Embryonic facial prominence (tissue), 1 donor: Measurements from ENCODE around the gene MAML3.

Source experiments
- DNase-seq: peaks from one replicate; pipeline ENCODE4 v3.0.0-alpha.2; 2016; ENCODE audit errors: extremely low spot score

The MAML3 gene

DNA sequence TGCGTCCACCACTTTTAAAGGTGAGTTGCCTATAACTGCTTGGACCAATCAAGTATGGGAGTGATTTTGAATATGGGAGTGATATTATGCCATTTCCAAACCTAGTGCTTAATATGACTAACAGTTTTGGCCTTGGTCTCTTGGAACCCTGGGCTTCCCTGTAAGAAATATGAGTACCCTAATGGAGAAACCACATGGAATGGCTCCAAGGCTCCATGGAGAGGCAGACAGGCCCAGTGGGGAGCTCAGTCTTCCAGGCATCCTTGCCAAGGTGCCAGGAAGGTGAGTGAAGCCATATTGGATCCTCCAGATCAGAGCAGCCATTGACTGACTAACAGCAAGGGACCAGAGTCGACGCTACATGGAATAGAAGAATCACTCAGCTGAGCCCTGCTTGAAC, 53.2 kb downstream of the MAML3 start:
- DNase-seq, result no peak

DNA sequence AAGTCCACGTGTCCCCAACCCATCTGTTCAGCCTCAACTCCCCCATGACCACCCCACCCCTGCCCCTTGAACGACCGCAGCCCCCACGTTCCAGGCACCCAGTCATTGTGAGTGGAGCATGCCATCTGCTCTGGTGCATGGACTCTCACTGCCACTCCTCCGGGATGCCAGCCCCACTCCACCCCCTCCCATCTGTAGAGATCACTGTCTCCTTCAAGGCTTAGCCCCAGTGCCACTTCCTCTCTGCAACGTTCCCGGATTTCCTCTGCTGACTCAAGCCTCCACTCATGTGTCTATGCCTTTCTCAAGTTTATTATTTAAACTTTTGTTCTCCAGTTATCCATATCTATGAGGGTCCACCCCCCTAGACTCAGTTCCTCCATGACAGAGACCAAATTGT, 54.0 kb downstream of the MAML3 start:
- no peak for DNase-seq

DNA sequence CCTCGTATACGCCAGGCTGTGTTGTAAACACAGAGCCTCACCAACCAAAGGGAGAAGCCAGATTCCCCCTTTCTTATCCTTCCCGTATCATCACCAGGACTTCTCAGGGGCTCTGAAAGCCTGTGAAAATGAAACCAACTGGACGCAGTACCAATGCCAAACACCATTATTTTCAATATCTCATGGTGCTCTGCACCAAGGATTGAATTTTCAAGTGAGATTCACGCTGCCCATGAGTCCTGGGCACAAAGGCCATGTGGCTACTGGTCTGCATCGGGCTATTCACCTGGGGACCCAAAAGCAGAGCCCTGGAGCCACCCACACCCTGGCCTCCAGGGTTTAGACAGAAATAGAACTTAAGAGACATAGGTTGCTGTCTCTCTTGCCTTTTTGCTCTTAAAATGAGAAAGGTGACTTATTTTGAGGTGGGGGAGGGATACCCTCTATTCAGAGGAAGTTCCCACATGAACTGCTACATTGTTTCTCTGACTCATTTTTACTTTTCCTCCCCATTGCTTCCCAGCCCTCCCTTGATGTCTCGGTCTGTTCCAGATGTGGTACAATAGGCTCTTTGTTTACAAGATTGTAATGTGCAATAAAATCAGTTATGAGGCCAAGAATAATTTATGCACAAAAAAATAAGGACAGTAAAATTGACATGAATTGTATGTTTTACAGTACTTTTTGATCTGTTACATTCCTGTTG, 55.4 kb downstream of the MAML3 start:
- DNase-seq, result no peak

DNA sequence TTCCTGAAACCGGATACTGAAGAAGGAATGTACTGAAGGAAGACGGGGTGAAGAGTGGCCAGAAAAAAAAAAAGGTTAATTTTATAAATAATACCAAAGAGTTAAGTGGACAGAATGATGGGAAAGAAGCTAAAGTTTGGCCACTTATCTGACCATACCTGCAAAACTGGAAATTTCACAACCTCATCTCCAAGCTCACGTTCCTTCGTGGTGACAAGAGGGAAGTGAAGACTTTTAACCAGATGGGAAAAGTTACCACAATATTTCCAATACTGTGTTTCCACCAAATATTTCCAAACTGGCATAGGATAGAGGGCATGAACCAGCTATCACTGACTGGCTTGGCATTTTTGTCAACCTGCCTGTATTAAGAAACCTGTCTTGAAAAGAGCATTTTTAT, 56.4 kb downstream of the MAML3 start:
- no peak for DNase-seq

DNA sequence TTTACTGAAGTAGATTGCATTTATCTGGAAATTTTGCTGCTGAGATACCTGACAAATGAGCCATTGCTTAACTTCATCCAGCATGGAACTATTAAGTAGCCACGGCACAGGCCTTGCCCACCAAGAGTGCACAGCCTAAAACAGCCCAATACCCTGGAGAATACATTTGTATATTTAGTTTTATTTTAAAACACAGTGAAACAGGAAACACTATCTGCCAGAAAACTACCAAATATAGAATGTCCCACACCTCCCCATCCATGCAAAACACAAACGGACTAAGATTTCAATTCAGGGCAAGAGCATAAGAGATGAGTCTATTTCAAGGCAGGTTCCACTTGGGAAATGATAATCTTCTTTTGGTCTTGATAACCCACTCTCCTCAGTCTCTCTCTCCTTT, 57.1 kb downstream of the MAML3 start:
- DNase-seq, result no peak

DNA sequence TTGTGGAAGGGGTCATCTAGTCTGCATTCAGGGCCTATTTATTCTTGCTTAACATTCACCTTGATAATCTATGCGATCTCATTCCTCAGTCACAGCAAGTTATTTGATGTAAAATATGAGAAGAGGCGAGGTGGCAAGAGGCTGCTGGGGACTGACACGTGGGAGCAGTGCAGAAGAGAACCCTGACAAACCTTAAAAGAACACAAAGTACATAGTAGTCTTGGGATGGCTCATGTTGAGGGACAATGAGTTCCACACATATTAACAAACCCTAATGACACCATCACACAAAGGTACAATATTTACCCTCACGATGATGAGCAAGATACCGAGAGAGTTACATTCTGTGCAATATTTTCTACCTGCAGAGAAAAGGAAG, 57.5 kb downstream of the MAML3 start:
- no peak for DNase-seq

DNA sequence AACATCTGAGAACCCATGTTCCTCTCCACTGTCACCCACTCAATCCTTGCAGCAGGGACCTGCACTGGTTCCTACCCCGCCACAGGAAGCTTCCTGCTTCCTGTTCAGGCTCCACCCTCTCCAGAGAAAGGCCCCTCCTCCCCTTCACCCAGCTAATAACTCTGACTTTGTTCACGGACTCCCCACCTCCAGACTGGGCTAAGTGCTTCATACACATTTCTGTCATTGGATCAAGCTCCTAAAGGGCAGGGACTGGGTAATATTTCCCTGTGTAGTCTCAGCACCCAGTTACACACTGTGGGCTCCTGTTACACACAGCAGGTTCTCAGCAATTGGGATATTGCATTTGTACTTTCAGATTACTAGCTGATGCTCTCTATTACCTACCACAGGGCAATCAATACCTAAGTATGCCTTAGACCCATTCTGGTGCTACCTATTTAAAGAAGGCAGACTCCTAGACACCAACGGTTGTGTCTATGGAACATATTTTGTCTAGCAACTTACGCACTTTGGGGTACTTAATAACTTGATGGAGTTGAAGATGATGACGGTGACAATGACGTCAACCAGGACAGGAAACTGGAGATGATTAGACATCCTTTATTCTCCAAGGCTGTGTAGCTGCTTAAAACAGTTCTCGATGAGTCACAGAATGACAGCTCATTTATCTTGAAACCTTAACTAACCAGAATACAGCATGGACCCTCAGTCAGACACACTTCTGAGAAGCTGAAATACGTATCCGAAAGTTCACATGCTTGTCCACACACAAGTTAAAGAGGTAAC, 58.1 kb downstream of the MAML3 start:
- DNase-seq, result no peak

DNA sequence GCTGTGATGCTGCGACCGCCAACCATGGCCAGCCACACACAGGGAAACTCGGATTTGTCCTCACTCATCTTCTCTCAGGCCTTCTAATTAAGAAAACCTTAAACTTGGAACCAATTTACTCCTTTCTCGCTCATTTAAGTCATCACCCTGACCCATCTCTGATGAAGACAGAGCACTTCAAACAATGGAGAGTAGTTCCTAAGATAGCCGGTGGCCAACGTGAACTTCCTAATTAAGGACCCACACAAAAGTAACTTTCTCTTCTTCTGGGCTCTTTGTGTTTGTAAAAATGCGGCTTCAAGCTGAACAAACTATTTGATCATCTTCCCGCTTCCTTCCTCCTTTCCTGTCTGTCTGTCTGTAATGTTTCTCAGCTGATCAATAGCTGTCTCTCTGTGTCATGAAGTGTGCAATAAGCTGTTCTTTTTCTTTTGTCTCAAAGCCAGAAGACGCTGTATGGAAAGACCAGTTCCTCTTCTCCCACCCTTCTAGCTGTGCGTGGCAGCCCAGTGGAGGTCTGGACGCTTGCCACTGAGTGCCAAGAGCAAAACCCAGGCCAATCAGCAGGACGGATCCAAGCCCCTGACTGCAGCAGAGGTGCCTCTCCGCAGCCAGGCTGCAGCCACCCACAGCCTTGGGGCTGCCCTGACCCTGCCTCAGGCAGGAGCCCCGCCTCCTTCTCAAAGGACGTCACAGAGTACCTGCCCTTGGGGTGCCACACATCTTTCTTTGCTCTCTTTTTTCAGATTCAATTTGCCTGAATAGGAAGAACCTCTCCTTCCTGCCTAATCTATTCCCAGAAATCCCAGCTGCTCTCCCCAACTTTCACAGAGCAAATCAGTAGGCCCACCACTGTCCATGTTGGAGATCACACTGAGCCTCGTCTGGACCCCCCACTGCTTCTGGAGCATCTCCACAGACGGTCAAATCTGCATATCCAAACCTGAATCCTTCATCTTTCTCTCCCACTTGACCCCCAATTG, 59.3 kb downstream of the MAML3 start:
- DNase-seq, result no peak

DNA sequence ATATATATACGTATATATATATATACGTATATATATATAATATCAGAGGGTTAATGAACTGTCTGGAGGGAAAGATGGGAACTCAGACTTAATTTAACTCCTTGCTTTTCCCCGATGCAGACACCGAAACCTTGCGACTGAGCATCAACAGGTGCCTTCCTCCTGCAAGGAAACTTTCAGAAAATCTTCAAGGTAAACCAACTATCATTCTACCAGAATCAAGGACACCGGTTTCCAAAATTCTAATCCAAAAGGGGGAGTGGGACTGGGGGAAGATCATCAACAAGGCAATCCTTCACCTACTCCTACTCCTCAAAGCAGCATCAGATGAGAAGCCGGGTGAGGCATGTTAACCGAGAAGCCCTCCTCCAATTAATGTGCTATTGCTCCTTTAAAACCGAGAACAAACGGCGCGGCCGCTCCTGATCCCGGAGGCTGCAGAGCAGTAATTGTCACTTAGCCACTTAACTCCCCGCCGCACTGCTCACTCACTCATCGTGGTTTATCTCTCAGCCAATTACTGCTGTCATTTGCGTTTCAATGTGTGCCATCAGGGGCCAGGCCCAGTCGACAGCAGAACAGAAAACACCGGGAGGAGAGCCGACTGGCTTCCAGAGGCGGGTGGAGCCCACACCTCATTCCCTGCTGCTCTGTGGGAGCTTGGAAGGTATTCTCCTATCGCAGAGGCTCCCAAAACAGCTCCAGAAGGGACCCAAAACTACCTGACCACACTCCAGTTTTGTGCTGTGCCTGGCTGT, 61.7 kb downstream of the MAML3 start:
- no peak for DNase-seq

DNA sequence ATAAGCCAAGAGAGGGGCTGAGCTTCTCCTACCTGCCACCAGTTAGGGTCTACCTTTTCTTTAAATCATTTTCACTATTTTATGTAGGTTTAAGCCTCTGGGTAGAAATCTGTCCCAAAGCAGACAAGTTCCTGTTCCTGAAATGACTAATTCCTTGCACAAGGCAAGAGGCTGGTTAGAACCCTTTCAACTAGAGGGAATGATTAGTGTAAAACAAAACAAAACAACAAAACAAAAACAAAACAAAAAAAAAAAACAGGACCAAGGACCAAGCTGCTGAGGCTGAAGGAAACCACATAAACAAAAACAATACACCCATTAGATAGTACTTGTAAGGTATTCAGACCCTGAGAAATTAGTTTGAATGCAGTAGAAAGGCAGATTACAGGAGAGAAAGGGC, 62.7 kb downstream of the MAML3 start:
- DNase-seq, result no peak

DNA sequence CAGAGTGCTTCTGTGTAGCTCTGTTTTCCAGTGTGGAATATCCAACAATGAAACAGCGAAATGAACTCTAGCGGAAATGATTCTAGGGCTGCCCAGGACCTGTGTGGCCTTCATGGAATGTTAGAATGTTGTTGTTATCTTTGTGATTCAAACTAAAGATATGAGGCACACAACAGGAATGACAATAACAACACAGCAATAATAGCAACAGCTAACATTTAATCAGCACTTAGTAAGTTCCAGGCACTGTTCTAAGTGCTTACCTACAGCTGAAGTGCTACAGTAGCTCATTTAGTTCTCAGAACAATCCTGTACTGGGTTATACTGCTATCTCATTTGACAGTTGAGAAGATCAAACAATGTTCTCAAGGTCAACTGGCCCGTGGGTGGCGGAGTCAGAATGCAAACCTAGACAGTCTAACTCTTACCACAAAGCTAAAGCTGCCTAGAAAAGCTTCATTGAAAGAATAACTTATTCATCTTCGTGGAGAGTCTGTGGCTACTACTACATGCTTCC, 63.7 kb downstream of the MAML3 start:
- no peak for DNase-seq

DNA sequence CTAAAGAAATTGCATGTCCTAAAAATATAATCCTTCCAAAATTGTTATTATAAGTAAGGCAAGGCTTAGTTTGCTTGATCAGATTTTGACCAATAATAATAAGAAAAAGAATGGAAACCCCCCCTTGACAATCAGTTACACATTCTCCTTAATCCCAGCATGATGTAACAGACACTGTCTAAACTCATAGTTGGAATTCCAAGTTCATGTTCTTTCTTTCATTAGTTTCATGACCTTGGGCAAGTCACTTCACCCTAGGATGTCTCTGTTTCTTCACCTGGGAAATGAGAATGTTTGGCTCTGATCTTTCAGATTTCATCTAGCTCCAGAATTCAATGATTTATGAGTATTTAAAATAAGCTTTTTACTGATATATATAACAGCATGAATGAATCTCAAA, 64.8 kb downstream of the MAML3 start:
- no peak for DNase-seq

DNA sequence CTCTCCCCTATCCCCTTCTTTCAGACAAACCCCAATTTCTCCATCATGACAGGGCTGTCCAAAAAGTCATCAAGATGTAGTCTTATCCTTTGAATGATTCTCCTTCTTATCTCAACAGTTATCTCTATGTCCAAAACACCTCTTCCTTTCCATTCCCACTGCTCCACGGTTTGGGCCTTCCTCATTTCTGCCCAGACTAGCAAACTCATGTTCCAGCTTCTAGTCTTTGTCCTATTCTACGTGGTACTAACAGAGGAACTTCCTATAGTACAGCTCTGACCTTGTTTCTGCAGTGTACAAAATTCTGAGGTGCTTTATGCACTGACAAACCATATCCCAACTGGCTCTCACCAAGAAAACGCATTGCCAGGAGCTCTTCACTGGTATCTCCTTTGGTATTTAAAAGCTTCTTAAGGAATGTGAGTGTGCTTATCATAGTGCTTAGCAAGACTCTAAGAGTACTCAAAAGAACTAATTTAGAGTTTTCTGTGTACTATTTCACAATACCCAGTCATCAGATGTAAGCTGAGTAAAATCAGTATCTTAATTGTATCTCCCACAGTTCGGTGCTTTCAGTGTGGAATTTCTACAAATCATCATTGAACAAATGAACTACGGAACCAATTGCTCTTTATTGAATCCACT, 65.5 kb downstream of the MAML3 start:
- DNase-seq, result no peak

DNA sequence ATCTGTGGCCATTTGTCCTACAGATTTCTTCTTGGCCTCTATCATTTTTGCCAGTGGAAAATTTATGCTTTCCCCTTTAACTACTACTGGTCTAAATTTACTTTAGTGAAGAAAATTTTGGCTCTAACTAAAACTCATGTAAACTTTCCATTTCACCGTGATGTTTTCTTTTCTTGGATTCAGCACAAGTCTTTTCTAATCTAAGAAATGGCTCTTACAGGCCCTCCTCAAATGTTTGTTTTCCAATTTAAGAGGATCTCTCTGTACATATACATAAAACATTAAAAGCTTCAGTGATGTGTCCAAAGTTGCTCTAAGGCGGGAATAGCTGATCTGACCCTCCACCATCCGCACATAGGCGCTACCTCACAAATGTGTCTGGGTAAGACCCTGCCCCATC, 68.1 kb downstream of the MAML3 start:
- no peak for DNase-seq

DNA sequence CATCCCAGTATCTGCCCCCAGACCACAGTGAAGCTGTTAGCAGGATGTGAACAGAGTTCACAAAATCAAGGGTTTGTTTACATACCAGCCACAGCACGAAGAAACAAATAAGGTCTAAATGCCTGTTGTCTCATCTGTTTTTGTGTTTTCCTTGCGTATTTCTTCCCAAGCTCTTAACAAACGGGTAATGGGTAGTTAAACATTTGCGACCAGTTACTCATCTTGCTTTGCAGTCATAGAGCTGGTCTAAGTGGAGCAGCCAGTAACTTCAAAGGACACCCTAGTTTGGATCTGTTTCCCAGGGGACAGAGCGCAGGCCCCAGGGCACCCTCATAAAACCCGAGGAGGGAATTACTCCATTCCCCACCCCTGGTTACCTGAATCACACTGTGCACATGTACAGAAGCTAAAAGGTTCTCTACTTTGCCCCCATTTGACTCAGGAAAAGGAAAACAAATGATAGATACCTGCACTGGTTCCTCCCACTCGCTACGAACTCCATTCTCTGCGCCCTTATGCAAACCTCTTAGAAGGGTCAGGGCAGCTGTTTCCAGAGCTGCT, 68.8 kb downstream of the MAML3 start:
- no peak for DNase-seq

DNA sequence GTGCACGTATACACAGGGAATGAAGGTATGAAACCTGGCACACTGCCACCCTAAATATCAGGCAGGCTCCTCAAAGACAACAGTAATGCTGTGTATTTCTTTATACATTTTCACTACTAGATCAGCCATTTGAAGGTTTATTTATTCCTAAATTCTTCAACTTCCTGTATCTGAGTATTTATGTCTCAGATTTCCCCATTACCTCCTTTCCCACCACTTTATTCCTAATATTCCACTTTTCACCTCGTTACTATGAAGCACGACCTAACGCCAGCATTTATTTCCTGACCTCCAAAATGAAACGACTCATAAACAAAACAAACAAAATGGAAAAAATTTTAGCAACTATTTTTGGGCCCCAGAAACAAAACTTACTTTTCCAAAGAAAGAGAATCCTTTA, 69.6 kb downstream of the MAML3 start:
- no peak for DNase-seq

DNA sequence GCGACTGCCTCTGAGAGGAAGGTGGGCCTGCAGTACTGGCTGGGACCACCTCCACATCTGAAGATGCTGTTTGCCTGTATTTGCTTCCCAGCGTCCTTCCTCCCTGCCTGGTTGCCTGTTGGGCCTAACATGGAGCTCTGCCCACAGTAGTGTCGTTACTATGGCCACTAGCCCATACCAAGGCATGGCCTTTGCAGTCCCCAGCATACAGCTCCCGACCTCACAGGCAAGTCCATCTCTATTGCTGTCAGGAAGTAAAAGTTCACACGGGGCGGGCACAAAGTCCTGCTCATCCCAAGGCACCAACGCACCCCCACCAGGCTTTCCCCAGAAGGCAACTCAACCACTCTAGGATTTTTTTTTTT, 71.6 kb downstream of the MAML3 start:
- DNase-seq, result no peak

DNA sequence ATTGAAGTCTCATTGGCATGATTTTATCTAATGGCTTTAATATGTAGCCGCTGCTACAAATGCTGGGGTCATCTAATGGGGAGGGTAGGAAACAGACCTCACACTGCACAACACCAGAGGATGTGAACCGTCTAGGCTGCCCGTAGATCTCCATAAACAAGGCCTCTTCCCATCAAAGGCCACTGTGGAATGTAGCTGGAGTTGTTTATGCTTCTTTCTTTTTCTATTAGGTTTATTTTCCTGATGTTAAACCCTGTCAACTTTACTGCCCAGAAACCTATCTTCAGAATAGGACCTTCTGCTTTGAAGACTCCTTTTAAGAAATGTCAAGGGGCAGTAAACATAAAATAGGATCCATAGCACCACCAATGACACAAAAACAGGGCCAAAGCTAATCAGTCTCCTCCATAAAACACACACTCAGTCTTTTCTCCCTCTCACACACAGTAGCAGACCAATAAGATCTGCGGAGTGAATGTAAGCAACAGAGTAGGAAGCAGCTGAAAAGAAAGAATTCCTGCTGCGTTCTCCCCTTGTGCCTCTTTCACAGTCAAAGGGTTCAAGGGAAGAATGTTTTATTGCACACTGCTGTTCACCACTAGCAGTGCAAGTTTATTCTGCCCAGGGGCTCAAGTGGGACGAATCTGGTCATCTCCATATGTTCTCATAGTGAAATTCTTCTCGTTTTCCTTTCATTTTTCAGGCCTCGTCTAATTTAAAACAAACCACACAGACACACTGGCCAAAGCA, 72.2 kb downstream of the MAML3 start:
- no peak for DNase-seq

DNA sequence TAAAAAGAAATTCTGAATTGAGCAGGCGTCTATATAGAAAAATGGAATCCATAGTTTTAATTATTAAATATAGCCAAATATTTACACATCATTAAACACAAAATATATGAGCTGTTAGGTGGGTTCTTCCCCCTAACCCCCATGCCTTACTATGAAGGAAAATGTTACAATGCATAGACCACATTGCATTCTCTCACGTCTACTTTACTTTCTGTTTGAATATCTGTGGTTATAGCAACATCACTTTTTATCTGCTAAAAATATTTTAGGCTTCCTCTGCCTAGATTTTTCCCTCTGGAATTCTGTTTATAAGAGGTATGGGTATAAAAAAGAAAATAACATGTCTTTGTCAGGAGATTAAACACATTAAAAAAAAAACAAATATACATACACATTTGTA, 73.1 kb downstream of the MAML3 start:
- no peak for DNase-seq

DNA sequence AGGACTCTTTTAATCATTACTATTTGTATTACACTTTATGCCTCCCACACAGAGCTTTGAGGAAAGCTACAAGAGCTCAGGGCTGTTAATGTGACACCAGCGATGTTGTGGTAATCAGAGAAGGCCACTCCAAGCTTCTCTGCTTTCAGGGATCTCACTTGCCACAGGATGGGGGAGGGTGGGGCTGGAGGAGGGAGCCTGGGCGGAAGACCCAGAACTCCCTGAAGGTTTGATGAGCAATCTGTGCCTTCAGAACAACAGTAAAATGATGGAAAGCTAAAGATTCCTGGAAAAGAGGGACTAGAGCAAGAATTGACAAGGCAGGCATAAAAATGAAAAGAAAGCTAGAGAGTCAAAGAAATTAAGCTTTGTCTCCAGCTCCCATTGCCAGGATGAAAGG, 75.6 kb downstream of the MAML3 start:
- DNase-seq, result no peak
